ENCODE data around the gene CAMK2B.

- TF ChIP-seq, protein P1, sequence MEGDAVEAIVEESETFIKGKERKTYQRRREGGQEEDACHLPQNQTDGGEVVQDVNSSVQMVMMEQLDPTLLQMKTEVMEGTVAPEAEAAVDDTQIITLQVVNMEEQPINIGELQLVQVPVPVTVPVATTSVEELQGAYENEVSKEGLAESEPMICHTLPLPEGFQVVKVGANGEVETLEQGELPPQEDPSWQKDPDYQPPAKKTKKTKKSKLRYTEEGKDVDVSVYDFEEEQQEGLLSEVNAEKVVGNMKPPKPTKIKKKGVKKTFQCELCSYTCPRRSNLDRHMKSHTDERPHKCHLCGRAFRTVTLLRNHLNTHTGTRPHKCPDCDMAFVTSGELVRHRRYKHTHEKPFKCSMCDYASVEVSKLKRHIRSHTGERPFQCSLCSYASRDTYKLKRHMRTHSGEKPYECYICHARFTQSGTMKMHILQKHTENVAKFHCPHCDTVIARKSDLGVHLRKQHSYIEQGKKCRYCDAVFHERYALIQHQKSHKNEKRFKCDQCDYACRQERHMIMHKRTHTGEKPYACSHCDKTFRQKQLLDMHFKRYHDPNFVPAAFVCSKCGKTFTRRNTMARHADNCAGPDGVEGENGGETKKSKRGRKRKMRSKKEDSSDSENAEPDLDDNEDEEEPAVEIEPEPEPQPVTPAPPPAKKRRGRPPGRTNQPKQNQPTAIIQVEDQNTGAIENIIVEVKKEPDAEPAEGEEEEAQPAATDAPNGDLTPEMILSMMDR (IDR thresholded peaks at IDR 0.05), result no peak
- no peak for TF ChIP-seq POLR2A (IDR thresholded peaks at IDR 0.05)
These were observed 13.6 kb downstream of the CAMK2B start for GRCh38 chr7:44311561-44312495.

Data from esophagus squamous epithelium (tissue), 4 donors.